ENCODE measurements around the gene VPS54.

GRCh38 chr2:64017811-64018700 lies 1.2 kb downstream of the VPS54 start:
- TF ChIP-seq, protein P1, sequence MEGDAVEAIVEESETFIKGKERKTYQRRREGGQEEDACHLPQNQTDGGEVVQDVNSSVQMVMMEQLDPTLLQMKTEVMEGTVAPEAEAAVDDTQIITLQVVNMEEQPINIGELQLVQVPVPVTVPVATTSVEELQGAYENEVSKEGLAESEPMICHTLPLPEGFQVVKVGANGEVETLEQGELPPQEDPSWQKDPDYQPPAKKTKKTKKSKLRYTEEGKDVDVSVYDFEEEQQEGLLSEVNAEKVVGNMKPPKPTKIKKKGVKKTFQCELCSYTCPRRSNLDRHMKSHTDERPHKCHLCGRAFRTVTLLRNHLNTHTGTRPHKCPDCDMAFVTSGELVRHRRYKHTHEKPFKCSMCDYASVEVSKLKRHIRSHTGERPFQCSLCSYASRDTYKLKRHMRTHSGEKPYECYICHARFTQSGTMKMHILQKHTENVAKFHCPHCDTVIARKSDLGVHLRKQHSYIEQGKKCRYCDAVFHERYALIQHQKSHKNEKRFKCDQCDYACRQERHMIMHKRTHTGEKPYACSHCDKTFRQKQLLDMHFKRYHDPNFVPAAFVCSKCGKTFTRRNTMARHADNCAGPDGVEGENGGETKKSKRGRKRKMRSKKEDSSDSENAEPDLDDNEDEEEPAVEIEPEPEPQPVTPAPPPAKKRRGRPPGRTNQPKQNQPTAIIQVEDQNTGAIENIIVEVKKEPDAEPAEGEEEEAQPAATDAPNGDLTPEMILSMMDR (conservative IDR thresholded peaks at IDR 0.05), result no peak
- no peak for TF ChIP-seq EZH2 (IDR thresholded peaks at IDR 0.05; ENCODE audit: low read depth)

Data from PC-9 (cell line).